Parathyroid adenoma (tissue), 2 donors: Measurements from ENCODE around the gene CXXC5.
A peak's percentile ranks its signal among the peaks of the same experiment; 100 is the strongest.

Source experiments
- H2AFZ ChIP-seq: fragments of 300-600 bp; sonication (generic); one replicate; pipeline ENCODE4 v1.7.0; 2017; ENCODE audit warnings: antibody characterized with exemption, mild to moderate bottlenecking
- H3K27ac ChIP-seq: fragments of 300-600 bp; sonication (generic); one replicate; pipeline ENCODE4 v1.7.0; 2017
- H3K27me3 ChIP-seq: fragments of 300-600 bp; sonication (generic); one replicate; pipeline ENCODE4 v1.7.0; 2017; ENCODE audit warnings: low read length; ENCODE audit not compliant: control insufficient read depth, insufficient read depth
- H3K36me3 ChIP-seq: fragments of 300-600 bp; sonication (generic); one replicate; pipeline ENCODE4 v1.7.0; 2017; ENCODE audit warnings: low read length; ENCODE audit not compliant: control insufficient read depth, insufficient read depth
- H3K4me1 ChIP-seq: fragments of 300-600 bp; sonication (generic); one replicate; pipeline ENCODE4 v1.7.0; 2017; ENCODE audit warnings: control low read depth
- H3K4me2 ChIP-seq: fragments of 300-600 bp; sonication (generic); one replicate; pipeline ENCODE4 v1.7.0; 2017; ENCODE audit warnings: low read length
- H3K4me3 ChIP-seq: fragments of 300-600 bp; sonication (generic); one replicate; pipeline ENCODE4 v1.7.0; 2017; ENCODE audit warnings: low read depth, low read length
- H3K79me2 ChIP-seq: fragments of 300-600 bp; sonication (generic); one replicate; pipeline ENCODE4 v1.7.0; 2017; ENCODE audit warnings: control low read depth
- H3K9ac ChIP-seq: fragments of 300-600 bp; sonication (generic); one replicate; pipeline ENCODE4 v1.7.0; 2017; ENCODE audit warnings: mild to moderate bottlenecking
- H3K9me3 ChIP-seq: fragments of 300-600 bp; sonication (generic); one replicate; pipeline ENCODE4 v1.7.0; 2017; ENCODE audit warnings: low read length; ENCODE audit not compliant: control insufficient read depth
- TF ChIP-seq, protein P1 (sequence below): fragments of 300-600 bp; sonication (generic); IDR thresholded peaks from one replicate; pipeline ENCODE4 v1.7.0; 2017; ENCODE audit warnings: antibody characterized with exemption, mild to moderate bottlenecking
- donor health status: primary hyperparathyroidism.

Gene CXXC5

DNA sequence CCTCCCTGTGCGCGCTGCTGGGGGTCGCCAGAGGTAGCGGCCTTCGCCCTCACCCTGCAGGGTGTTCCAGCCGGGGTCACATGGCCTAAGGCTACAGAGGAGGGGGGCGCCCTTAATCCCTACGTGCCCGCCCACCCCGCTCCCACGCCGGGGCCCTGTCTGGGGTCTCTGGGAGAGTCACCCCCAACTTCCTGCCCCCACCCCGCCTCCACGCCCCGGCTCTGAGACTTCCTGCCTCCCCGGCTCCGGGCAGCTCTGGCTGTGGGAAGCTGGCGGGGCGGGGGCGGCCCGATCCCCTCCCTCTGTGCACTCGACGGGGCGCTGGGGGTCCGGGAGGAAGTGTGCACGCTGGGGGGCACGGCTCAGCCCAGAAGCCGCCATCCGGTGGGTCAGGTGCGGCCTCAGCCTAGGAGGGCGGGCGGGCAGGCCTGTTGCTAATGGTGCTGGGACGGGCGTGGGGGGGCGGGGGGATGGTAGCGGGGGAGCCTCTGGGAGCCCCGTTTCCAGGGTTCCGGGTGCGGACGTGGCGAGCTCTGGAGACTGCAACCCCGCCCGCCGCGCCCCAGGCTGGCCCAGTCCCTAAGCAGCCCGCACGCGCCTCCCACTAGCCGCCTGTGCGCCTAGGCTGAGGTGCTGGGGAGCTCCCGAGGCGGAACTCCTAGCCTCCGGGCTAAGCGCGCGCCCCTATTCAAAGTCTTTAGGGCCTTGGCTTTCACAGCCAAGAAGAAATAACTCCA is 61.6 kb downstream of the CXXC5 start:
- peak overlapping the region; percentile 95 for H3K4me2 ChIP-seq
- no peaks in the 10 kb centered on the region for H3K79me2 ChIP-seq
- no peaks in the 10 kb centered on the region for H3K9me3 ChIP-seq
- peak overlapping the region; percentile 59 for H3K4me3 ChIP-seq
- peaks cover 15% of the 10 kb centered on the region for H3K4me1 ChIP-seq
- H3K9ac ChIP-seq = no peak overlapping the region
- TF ChIP-seq, protein P1, sequence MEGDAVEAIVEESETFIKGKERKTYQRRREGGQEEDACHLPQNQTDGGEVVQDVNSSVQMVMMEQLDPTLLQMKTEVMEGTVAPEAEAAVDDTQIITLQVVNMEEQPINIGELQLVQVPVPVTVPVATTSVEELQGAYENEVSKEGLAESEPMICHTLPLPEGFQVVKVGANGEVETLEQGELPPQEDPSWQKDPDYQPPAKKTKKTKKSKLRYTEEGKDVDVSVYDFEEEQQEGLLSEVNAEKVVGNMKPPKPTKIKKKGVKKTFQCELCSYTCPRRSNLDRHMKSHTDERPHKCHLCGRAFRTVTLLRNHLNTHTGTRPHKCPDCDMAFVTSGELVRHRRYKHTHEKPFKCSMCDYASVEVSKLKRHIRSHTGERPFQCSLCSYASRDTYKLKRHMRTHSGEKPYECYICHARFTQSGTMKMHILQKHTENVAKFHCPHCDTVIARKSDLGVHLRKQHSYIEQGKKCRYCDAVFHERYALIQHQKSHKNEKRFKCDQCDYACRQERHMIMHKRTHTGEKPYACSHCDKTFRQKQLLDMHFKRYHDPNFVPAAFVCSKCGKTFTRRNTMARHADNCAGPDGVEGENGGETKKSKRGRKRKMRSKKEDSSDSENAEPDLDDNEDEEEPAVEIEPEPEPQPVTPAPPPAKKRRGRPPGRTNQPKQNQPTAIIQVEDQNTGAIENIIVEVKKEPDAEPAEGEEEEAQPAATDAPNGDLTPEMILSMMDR = no peak
- peak overlapping the region; percentile 59 for H2AFZ ChIP-seq
- H3K27me3 ChIP-seq = no peaks in the 10 kb centered on the region
- H3K27ac ChIP-seq = no peak overlapping the region
- no peaks in the 10 kb centered on the region for H3K36me3 ChIP-seq

DNA sequence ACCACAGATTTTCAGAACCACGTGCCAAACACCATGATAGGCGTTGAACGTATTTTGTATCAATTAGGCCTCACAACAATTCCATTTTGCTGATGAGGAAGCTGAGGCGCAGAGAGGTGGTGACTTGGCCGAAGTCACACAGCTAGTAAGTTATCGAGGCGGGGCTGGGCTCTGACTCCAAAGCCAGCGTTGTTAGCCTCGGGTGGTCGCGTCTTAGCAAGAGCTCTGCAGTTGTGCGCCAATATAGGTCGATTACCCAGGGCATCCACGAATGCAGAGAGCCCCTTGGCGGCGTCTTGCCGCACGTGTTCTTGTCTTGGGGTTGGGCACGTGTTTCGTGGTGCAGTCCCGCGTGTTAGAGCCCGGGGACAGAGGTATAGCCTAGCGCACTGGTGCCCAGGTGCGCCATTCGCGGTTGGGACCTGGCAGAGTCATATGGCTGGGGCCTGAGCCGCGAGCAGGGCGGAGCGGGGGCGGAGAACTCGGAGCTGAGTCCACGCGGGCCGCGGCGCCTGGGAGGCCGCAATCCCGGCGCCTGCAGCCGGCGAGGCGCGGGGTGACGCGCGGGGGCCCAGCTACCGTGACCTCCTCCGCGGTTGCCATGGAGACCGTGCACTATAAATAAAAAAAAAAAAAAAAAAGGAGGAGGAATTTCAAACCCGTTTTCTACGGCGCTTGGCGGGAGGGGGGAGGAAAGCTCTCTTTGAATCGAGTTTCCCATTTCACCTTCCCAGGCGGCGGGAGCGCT is 62.3 kb downstream of the CXXC5 start:
- Histone ChIP-seq H3K36me3 (no peaks in the 10 kb centered on the region), H3K4me3 (peak overlapping the region; percentile 59), H3K4me1 (peaks cover 15% of the 10 kb centered on the region), H3K9me3 (no peaks in the 10 kb centered on the region), H3K27me3 (no peaks in the 10 kb centered on the region), H3K4me2 (peak overlapping the region; percentile 95), H3K9ac (no peak overlapping the region), H2AFZ (peak overlapping the region; percentile 86), H3K27ac (no peak overlapping the region), H3K79me2 (no peaks in the 10 kb centered on the region)
- TF ChIP-seq, protein P1 = no peak

GRCh38 chr5:139711067-139711905 is 63.1 kb downstream of the CXXC5 start:
- Histone ChIP-seq H2AFZ (peak overlapping the region; percentile 86), H3K9ac (no peak overlapping the region), H3K79me2 (no peaks in the 10 kb centered on the region), H3K27ac (no peak overlapping the region), H3K9me3 (no peaks in the 10 kb centered on the region), H3K27me3 (no peaks in the 10 kb centered on the region), H3K4me1 (peaks cover 15% of the 10 kb centered on the region), H3K4me2 (peak overlapping the region; percentile 95), H3K36me3 (no peaks in the 10 kb centered on the region), H3K4me3 (peak overlapping the region; percentile 59)
- TF ChIP-seq, protein P1 = no peak

DNA sequence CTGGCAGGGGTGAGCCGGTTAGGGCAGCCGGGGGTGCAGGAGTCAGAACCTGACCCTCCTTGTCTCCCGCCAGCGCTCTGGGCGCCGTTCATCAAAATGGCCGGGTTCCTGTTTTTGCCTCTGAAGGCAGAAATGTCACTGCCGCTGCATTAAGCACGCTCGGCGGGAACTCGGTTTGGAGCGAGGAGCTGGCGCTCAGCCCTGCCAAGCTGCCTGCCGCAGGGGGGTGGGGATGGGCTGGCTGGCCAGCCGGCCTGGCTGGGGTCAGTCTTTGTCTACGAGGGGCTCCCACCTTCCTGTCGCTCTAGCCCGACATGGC is 63.7 kb downstream of the CXXC5 start:
- Histone ChIP-seq H3K9ac (no peak overlapping the region), H3K79me2 (no peaks in the 10 kb centered on the region), H3K4me3 (no peak overlapping the region), H3K27me3 (no peaks in the 10 kb centered on the region), H3K36me3 (no peaks in the 10 kb centered on the region), H3K9me3 (no peaks in the 10 kb centered on the region), H3K4me2 (no peak overlapping the region), H2AFZ (peak overlapping the region; percentile 86), H3K27ac (no peak overlapping the region), H3K4me1 (peaks cover 15% of the 10 kb centered on the region)
- TF ChIP-seq, protein P1 = no peak
